Embryonic facial prominence (tissue), 1 donor: ENCODE results near the gene AIFM2.
"Not testable (repeated sequence)": the region's sequence is repeated elsewhere in the genome, so short reads cannot be mapped to it uniquely, and the experiment has no call there.

Experiments used
- DNase-seq: peaks from one replicate; pipeline ENCODE4 v3.0.0-alpha.2; 2016; ENCODE audit errors: extremely low spot score

Gene AIFM2

DNA sequence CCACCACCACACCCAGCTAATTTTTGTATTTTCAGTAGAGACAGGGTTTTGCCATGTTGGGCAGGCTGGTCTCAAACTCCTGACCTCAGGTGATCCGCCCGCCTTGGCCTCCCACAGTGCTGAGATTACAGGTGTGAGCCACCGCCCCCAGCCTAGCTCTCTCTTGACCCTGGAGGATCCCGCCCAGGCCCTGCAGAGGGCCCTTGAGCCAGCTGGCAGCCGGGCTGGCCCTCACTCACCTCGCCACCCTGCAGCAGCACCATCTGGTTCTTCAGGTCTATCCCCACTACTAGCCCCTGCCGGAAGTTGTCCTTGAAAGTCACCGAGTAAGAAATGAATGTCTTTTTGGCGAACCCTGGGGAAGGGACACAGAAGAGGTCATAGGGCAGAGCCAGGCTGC, 9.5 kb downstream of the AIFM2 start:
- DNase-seq: not testable (repeated sequence)

- no peak for DNase-seq
Measured at GRCh38 chr10:70122742-70123141, 9.9 kb downstream of the AIFM2 start.

- DNase-seq: no peak
Measured at GRCh38 chr10:70121281-70121949, 11.2 kb downstream of the AIFM2 start.

- DNase-seq: no peak
Measured at GRCh38 chr10:70120417-70120816, 12.2 kb downstream of the AIFM2 start.

DNA sequence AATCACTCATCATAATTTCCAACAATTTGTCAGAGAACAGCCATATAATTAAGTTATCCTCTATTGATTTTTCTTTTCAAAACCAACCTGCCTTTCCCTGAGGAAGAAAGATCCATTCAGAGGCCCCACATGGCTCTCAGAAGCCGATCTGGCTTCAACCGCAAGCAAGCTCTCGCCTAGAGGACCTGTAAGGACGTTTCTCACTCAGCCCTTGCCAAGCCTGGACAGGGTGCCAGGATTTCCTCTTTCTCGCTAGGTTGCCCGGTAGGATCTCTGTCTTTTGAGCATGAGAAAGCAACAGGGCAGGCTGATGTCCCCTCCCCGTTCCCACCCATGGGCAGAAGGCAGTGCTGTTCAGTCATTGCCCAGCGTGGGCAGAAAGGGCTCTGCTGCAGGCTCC, 13.0 kb downstream of the AIFM2 start:
- no peak for DNase-seq

DNA sequence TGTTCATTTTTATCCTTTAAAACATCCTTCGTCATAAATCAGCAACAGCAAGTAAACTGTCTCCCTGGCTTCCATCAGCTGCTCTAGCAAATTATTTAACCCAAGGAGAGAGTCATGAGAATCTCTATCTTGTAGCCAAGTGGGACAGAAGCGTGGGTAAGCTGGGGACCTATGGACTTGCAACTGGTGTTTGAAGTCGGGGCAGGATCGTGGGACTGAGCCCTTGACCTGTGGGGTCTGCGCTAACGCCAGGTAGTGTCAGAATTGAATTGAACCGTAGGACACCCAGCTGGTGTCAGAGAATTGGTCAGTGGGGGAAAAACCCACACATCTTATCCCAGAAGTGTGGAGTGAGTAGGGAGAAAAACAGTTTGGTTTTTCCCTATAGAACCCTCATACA, 13.4 kb downstream of the AIFM2 start:
- DNase-seq: no peak

GRCh38 chr10:70118196-70118595, 14.4 kb downstream of the AIFM2 start:
- DNase-seq: no peak

GRCh38 chr10:70117646-70118045, 15.0 kb downstream of the AIFM2 start:
- no peak for DNase-seq

DNA sequence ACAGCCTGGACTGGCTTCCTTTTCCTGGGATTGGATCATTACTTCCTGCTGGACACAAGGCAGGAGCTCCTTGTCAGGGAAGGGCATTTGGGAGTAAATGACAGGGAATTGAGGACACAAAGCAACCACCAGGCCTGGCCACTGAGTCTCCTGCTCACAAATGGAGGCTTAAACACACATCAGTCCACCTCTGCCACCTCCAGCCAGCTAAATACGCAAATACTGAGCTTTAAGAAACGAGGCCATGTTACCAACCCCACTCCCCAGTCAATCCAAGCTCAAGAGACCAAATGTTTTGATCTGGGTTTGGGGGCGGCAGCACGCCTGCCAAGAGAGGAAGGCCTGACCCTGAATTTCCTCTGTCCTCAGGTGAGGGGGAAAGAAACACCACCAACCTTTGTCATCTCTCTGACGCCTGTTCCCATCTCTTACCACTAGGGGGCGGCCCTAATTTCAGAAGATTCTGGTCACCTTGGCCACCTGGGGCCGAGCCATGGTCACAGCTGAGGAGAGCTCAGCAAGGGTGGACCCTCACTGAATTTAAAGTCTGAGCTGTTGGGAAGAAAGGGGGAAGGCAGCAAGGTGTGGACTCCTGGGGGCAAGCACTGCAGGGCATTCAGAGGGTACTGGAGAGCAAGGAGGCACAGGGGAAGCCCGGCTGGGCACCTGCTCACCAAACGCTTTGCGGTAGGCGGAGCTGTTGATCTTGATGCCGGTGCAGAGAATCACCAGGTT, 16.5 kb downstream of the AIFM2 start:
- no peak for DNase-seq

DNA sequence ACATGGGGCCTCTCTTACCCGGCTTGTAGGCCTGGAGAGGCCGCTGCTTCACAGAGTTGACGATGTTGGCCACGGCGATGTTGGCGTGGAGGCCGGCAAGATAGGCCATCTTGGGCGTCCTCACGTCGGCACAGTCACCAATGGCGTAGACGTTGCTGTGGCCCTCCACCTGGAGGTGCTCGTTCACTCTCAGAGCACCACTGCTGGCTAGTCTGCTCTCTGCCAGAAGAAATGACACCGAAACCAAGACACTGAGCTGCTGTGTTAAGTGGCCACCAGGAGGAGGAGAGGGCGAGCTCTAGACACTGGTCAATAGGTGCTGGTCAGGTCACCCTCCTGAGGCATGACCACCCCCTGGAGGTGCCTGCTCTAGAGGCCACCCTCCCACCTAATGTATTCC, 17.7 kb downstream of the AIFM2 start:
- DNase-seq: no peak

DNA sequence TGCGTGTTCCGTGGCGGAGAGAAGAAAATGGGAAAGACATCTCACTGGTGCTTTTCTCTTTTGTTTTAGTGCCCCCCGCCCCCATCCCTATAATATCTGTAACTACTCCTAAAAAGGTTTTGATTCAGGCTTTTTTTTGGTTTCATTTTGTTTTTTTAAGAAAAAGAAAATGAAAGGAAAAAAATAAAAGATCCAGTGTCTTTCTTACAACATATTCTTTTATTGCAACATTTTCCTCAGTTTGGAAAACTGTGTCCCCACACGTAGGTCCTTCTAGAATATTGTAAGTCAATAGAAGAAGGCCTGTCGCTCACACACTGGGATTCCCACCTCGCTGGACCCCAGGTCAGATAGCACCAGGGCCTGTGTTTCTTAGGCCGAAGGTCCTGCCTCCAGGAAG, 20.6 kb downstream of the AIFM2 start:
- DNase-seq: no peak

GRCh38 chr10:70111496-70111895, 21.1 kb downstream of the AIFM2 start:
- DNase-seq: no peak

GRCh38 chr10:70109064-70109729, 23.4 kb downstream of the AIFM2 start:
- DNase-seq: no peak

DNA sequence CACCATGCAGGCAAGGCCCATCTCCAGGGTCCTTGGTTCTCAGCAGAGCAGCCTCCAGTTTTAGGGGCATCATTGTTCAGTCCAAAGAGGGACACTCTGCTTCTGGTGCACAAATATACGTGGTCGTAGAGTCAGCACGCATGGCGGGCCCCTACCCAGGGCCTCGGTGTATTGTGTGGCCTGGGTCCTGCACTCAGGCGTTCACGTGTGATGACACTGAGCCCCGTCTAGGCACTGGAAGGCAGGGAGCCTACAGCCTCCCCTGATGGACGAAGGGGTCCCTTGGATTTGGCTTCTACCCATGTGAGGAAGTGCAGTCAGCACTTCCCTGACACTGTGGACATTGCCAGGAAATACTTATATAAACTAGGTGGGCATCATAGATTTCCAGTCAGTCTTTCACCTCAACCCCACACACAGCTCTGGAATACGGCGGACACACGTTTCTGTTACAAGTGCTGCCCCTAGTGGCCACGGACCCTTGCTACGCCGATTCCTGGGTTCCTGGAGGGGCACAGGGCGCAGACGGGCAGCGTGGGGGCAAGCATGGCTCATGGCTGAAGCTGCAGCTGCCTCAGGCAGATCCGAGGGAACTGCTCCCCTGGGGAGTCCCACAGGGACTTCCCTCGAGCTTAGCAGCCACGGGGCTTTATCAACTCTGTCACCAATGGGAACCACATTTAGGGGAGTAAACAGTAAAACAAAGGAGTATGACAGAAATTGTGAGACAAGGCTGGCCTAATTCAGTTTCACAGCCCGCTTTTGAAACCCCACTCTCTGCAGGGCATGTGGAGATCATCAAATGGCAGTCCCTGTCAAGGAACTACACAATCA, 25.4 kb downstream of the AIFM2 start:
- DNase-seq: no peak

DNA sequence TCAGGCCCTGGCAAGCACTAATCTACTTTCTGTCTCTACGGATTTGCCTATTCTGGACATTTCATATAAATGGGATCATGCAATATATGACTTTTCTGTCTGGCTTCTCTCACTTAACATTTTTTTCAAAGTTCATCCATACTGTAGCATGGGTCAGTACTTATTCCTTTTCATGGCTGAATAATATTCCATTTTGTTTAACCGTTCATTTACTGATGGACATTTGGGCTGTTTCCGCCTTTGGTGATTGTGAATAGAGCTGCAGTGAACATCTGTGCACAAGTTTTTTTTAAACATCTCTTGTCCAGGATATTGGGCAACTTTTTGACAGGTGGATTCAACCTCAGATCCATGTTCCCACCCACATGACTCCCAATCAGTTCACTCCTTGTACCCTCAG, 31.0 kb downstream of the AIFM2 start:
- no peak for DNase-seq

- not testable (repeated sequence) for DNase-seq
Measured at GRCh38 chr10:70101068-70101562, 31.5 kb downstream of the AIFM2 start.

DNA sequence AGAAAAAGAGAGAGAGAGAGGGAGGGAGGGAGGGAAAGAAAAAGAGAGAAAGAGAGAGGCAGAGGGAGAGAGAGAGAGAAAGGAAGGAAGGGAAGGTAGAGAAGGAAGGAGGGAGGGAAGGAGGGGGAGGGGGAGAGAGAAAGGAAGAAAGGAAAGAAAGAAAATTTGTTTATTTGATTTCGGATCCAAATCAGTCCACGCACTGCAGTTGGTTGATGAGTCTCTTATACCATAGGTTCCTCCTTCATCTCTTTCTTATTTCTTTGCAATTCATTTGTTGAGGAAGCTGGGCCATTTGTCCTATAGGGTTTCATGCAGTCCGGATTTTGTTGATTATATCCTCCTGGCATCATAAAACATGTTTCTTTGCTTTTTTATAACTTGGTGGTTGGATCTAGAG, 34.4 kb downstream of the AIFM2 start:
- DNase-seq: no peak

DNA sequence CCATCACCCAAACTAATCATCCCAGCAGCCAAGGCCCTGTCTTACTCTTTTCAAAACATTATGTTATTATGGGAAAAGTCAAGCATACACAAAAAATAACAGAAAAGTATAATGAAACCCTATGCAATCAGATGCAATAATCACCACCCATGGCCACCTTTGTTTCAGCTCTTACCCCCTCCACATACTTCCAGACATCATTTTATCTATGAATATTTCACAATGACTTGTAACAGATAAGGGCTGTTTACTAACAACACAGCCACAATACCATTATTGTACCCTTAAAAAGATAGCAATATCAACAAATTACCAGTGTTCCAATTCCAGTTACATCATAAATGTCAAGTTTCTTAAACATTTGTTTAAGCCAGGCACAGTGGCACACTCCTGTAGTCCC, 35.2 kb downstream of the AIFM2 start:
- DNase-seq: no peak

- no peak for DNase-seq
Measured at GRCh38 chr10:70096705-70097420, 35.8 kb downstream of the AIFM2 start.

DNA sequence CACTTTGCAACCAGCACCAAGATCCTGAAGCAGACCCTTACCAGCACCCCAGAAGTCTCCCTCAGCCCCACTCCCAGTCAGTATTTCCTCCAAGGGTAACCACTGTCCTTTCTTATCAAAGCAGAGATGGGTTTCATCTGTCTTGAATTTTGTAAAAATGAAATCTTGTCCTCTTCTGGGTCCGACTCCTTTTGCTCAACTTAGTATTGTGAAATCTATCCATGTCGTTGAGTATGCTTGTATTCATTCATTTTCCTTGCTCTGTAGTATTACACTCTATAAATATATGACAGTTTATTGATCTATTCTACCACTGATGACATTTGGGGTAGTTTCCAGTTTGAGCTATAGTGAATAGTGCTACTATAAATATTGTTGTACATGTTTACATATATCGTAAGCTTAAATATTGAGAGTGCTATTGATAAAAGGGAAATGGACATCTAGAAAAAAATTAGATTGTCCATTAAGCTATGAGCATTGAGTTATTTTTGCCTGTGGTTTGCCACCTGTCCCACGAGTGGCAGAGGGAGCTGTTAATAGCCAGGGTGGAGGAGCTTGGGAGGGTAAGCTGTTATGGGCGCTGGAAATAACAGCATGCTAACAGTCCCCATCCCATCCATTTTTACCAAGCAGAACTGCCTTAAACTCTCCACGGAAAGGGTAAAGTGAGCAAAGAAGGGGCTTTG, 36.5 kb downstream of the AIFM2 start:
- DNase-seq: no peak

DNA sequence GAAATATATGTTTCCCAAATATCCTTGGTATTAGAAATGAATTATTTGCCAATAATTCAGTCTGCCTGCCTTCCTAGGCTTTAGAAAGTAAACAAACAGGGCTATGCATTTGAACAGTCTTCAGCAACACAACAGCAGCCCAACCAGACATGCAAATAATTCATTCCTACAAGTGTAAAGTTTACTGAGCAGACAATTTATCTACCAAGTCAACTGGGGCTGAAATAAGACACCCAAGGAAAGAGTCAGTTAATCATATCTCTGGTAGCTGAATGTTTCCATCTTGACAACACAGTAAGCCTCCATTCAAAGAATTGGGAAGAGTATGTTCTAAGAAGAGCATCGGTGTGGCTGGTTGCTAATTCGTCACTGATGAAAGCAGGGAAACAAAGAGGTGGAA, 38.4 kb downstream of the AIFM2 start:
- DNase-seq: no peak
